Lung (tissue), 12 donors: ENCODE data around the gene PPP1R1B. TPM values are rescaled to one million over a fixed set of nuclear protein-coding genes. Genes with fewer than 3 reads are reported as not detected.
A peak's percentile ranks its signal among the peaks of the same experiment; 100 is the strongest.

Experiments used
- ATAC-seq: fragments of 200-7000 bp; cut with Tn5 transposase; one replicate; pipeline ENCODE4 v1.9.1; 2020; ENCODE audit warnings: moderate number of reproducible peaks; ENCODE audit not compliant: insufficient read depth, low FRiP score
- DNase-seq, 3 donors: peaks; one replicate each; pipeline ENCODE4 v3.0.0-alpha.2; 2013 to 2017
- H3K27ac ChIP-seq, 2 donors: one replicate each; pipeline ENCODE4 v1.5.1; 2013; ENCODE audit warnings: mild to moderate bottlenecking in 2 of 2, moderate library complexity in 2 of 2, control low read depth in 1 of 2, inconsistent platforms in 1 of 2, low read depth in 1 of 2, low read length in 1 of 2
- H3K27me3 ChIP-seq, 3 donors: one replicate each; pipeline ENCODE4 v1.5.1; 2013; ENCODE audit warnings: low read length in 2 of 3; ENCODE audit not compliant: control insufficient read depth in 3 of 3, insufficient read depth in 3 of 3
- H3K36me3 ChIP-seq, 4 donors: one replicate each; pipeline ENCODE4 v1.5.1; 2013; ENCODE audit warnings: low read length in 4 of 4, mild to moderate bottlenecking in 1 of 4, moderate library complexity in 1 of 4; ENCODE audit not compliant: control insufficient read depth in 4 of 4, insufficient read depth in 4 of 4
- H3K4me1 ChIP-seq, 5 donors: one replicate each; pipeline ENCODE4 v1.5.1; 2013; ENCODE audit warnings: low read length in 5 of 5, mild to moderate bottlenecking in 2 of 5, moderate library complexity in 1 of 5; ENCODE audit not compliant: control insufficient read depth in 5 of 5, insufficient read depth in 5 of 5
- H3K4me3 ChIP-seq: one replicate; pipeline ENCODE4 v1.5.1; 2013; ENCODE audit warnings: mild to moderate bottlenecking, control low read depth, moderate library complexity
- H3K9ac ChIP-seq, 2 donors: one replicate each; pipeline ENCODE4 v1.5.1; 2013; ENCODE audit warnings: low read length in 2 of 2, control low read depth in 1 of 2; ENCODE audit not compliant: insufficient read depth in 1 of 2
- H3K9me3 ChIP-seq, 4 donors: one replicate each; pipeline ENCODE4 v1.5.1; 2013; ENCODE audit warnings: low read length in 3 of 4, mild to moderate bottlenecking in 1 of 4, moderate library complexity in 1 of 4; ENCODE audit not compliant: control insufficient read depth in 4 of 4, insufficient read depth in 3 of 4
- CTCF ChIP-seq: IDR thresholded peaks from 2 replicates; pipeline ENCODE4 v1.5.1; 2012; ENCODE audit warnings: mild to moderate bottlenecking; ENCODE audit errors: control extremely low read depth, extremely low read depth
- WGBS, 2 donors: extraction: QIAGEN DNeasy Blood & Tissue Kit; methylation state at CpG; one replicate each; pipeline ENCODE4 v1.1.7; 2013; 5-methylcytosine and 5-hydroxymethylcytosine counted together
- polyA plus RNA-seq, 2 donors: library from polyadenylated mRNA; stranded (reverse); fragments of 200-250 nt; gene quantifications; one replicate each; pipeline ENCODE4 v1.2.1, GENCODE V29; 2013
- total RNA-seq, 2 donors: library from RNA; depleted of rRNA in 1 of 2; stranded (reverse); fragments of >200 nt in 1 of 2; gene quantifications; one replicate each; pipeline ENCODE4 v1.2.1, GENCODE V29; 2014 to 2021
- donor health status: control.
- donor health status: control.
- donor health status: Bipolar disorder and iron deficiency.
- donor health status: healthy.
- donor health status: DM: yes; HTN: yes; CAD: no.

PPP1R1B gene
- total and polyA plus RNA-seq, 4 donors: 21.3 to 36.4 (median 24.8) TPM

- DNase-seq (peak in 1 of 3 donors; percentile 50), ATAC-seq (no peak)
- Histone ChIP-seq H3K9me3 (no peaks in the 10 kb centered on the region), H3K27me3 (peaks cover 0 to 10% (median 4%) of the 10 kb centered on the region in 3 donors), H3K4me3 (no peak overlapping the region), H3K27ac (peak overlapping the region; percentile 15 to 91), H3K9ac (no peak overlapping the region), H3K4me1 (peaks cover 0 to 46% (median 0%) of the 10 kb centered on the region in 5 donors), H3K36me3 (peaks cover 0 to 20% (median under 1%) of the 10 kb centered on the region in 4 donors)
- WGBS, 2 donors: 70 to 76% methylated on average over 17 of the region's 17 CpGs
- no peak for TF ChIP-seq CTCF
Measured at GRCh38 chr17:39665642-39666224, 39.0 kb downstream of the PPP1R1B start.

GRCh38 chr17:39666231-39666600, 39.5 kb downstream of the PPP1R1B start:
- H3K27me3 ChIP-seq: peaks cover 0 to 10% (median 4%) of the 10 kb centered on the region in 3 donors
- peak overlapping the region; percentile 15 to 91 for H3K27ac ChIP-seq
- 47% methylated on average over 2 of the region's 2 CpGs for WGBS, 2 donors
- H3K36me3 ChIP-seq: peaks cover 0 to 15% (median 0%) of the 10 kb centered on the region in 4 donors
- H3K9ac ChIP-seq: no peak overlapping the region
- DNase-seq (peak in 1 of 3 donors; percentile 31), ATAC-seq (no peak)
- peaks cover 0 to 42% (median 0%) of the 10 kb centered on the region in 5 donors for H3K4me1 ChIP-seq
- no peak overlapping the region for H3K4me3 ChIP-seq
- no peaks in the 10 kb centered on the region for H3K9me3 ChIP-seq
- TF ChIP-seq CTCF: no peak

GRCh38 chr17:39666601-39667261, 40.0 kb downstream of the PPP1R1B start:
- Histone ChIP-seq H3K9ac (no peak overlapping the region), H3K4me1 (peaks cover 0 to 37% (median 0%) of the 10 kb centered on the region in 5 donors), H3K36me3 (peaks cover 0 to 10% (median 0%) of the 10 kb centered on the region in 4 donors), H3K27me3 (peaks cover 0 to 10% (median 5%) of the 10 kb centered on the region in 3 donors), H3K27ac (peak overlapping the region; percentile 58 to 91), H3K4me3 (no peak overlapping the region), H3K9me3 (no peaks in the 10 kb centered on the region)
- DNase-seq (no peak), ATAC-seq (no peak)
- TF ChIP-seq CTCF: no peak
- 55 to 61% methylated on average over 11 of the region's 11 CpGs for WGBS, 2 donors
